Measurements from ENCODE around the gene SUGCT. TPM values are rescaled to one million over a fixed set of nuclear protein-coding genes. Genes with fewer than 3 reads are reported as not detected.

SUGCT gene
- total RNA-seq, 1 donor from 2014 or later: 12.0 TPM

DNA sequence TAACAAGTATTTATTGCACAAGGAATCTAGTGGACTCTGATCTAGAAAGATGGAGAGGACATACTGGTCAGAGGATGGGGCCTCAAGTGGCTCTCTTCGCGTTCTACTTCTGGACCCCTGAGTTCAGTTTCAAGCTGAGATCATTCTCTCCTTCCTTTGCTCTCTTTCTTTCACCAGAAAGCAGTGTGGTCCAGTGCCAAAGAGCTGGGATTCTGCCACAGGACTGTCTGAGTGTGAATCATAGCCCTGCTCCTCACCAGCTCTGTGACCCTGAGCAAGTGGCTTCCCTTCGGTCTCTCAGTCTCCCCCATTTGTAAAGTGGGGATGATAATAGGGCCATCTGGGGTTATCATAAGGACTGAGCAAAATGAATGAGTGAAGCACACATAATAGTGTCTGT, 715.2 kb downstream of the SUGCT start:
- Histone ChIP-seq H3K4me3 (ENCODE audit: low read length in 3 of 3) (no peak overlapping the region), H3K27ac (ENCODE audit: low read depth, low read length) (no peak overlapping the region), H3K9me3 (ENCODE audit: control insufficient read depth in 3 of 3, low read length in 3 of 3) (no peaks in the 10 kb centered on the region), H3K9ac (ENCODE audit: low read depth in 1 of 3, low read length in 3 of 3) (no peak overlapping the region), H3K27me3 (ENCODE audit: control insufficient read depth in 3 of 3, insufficient read depth in 3 of 3, low read length in 3 of 3) (no peaks in the 10 kb centered on the region), H3K4me1 (ENCODE audit: control insufficient read depth in 3 of 3, insufficient read depth in 3 of 3, low read length in 3 of 3) (no peaks in the 10 kb centered on the region), H3K36me3 (ENCODE audit: control insufficient read depth in 3 of 3, insufficient read depth in 3 of 3, low read length in 3 of 3) (no peaks in the 10 kb centered on the region)

GRCh38 chr7:40851001-40851400, 716.2 kb downstream of the SUGCT start:
- no peaks in the 10 kb centered on the region for H3K4me1 ChIP-seq (ENCODE audit: control insufficient read depth in 3 of 3, insufficient read depth in 3 of 3, low read length in 3 of 3)
- no peak overlapping the region for H3K9ac ChIP-seq (ENCODE audit: low read depth in 1 of 3, low read length in 3 of 3)
- no peak overlapping the region for H3K4me3 ChIP-seq (ENCODE audit: low read length in 3 of 3)
- no peak overlapping the region for H3K27ac ChIP-seq (ENCODE audit: low read depth, low read length)
- no peaks in the 10 kb centered on the region for H3K27me3 ChIP-seq (ENCODE audit: control insufficient read depth in 3 of 3, insufficient read depth in 3 of 3, low read length in 3 of 3)
- H3K36me3 ChIP-seq (ENCODE audit: control insufficient read depth in 3 of 3, insufficient read depth in 3 of 3, low read length in 3 of 3): no peaks in the 10 kb centered on the region
- H3K9me3 ChIP-seq (ENCODE audit: control insufficient read depth in 3 of 3, low read length in 3 of 3): no peaks in the 10 kb centered on the region

- Histone ChIP-seq H3K27me3 (ENCODE audit: control insufficient read depth in 3 of 3, insufficient read depth in 3 of 3, low read length in 3 of 3) (no peaks in the 10 kb centered on the region), H3K4me3 (ENCODE audit: low read length in 3 of 3) (no peak overlapping the region), H3K4me1 (ENCODE audit: control insufficient read depth in 3 of 3, insufficient read depth in 3 of 3, low read length in 3 of 3) (no peaks in the 10 kb centered on the region), H3K27ac (ENCODE audit: low read depth, low read length) (no peak overlapping the region), H3K36me3 (ENCODE audit: control insufficient read depth in 3 of 3, insufficient read depth in 3 of 3, low read length in 3 of 3) (no peaks in the 10 kb centered on the region), H3K9me3 (ENCODE audit: control insufficient read depth in 3 of 3, low read length in 3 of 3) (no peaks in the 10 kb centered on the region), H3K9ac (ENCODE audit: low read depth in 1 of 3, low read length in 3 of 3) (no peak overlapping the region)
Observed at GRCh38 chr7:40859076-40859475, 724.3 kb downstream of the SUGCT start.

- Histone ChIP-seq H3K4me3 (ENCODE audit: low read length in 3 of 3) (no peak overlapping the region), H3K27ac (ENCODE audit: low read depth, low read length) (no peak overlapping the region), H3K4me1 (ENCODE audit: control insufficient read depth in 3 of 3, insufficient read depth in 3 of 3, low read length in 3 of 3) (no peaks in the 10 kb centered on the region), H3K9ac (ENCODE audit: low read depth in 1 of 3, low read length in 3 of 3) (no peak overlapping the region), H3K9me3 (ENCODE audit: control insufficient read depth in 3 of 3, low read length in 3 of 3) (no peaks in the 10 kb centered on the region), H3K27me3 (ENCODE audit: control insufficient read depth in 3 of 3, insufficient read depth in 3 of 3, low read length in 3 of 3) (no peaks in the 10 kb centered on the region), H3K36me3 (ENCODE audit: control insufficient read depth in 3 of 3, insufficient read depth in 3 of 3, low read length in 3 of 3) (no peaks in the 10 kb centered on the region)
Observed at GRCh38 chr7:40859965-40860543, 725.2 kb downstream of the SUGCT start.

DNA sequence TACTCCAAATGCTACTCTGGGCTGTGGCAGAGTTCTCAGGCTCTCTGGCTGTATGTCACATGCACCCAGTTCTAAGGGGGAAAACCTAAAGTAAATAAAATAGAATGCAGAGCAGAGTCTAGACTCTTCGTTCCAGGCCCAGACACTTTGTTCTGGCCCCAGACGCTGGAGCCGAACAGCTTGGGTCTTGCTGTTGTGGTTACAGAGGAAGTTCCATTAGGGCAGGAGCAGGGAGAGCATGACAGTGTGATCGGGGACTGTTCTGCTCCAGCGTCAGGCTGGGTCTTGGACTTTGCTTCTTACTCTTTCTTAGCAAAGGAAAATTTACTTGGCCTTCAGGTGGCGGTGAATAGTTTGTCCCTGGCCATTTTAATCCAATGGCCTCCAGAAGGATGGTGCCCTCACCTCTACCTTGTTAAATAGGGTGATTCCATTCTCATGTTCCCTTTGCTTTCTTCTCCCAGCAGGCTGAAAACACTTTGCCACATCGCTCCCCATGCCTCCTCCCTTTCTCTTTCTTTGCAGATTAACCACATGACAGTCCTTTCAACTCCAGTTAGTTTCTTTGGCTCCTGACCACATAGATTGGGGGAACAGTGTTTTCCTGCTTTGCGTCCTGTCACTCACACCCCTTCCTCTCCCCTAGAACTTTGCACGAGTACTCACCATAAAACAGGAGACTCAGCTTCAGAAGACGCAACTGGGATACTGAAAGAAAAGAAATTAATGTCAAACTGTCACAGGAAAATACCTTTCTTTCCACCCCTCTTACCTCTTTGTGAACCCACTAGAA, 730.8 kb downstream of the SUGCT start:
- Histone ChIP-seq H3K9ac (ENCODE audit: low read depth in 1 of 3, low read length in 3 of 3) (no peak overlapping the region), H3K27ac (ENCODE audit: low read depth, low read length) (no peak overlapping the region), H3K4me3 (ENCODE audit: low read length in 3 of 3) (no peak overlapping the region), H3K36me3 (ENCODE audit: control insufficient read depth in 3 of 3, insufficient read depth in 3 of 3, low read length in 3 of 3) (no peaks in the 10 kb centered on the region), H3K4me1 (ENCODE audit: control insufficient read depth in 3 of 3, insufficient read depth in 3 of 3, low read length in 3 of 3) (no peaks in the 10 kb centered on the region), H3K9me3 (ENCODE audit: control insufficient read depth in 3 of 3, low read length in 3 of 3) (peaks cover 0 to 7% (median 6%) of the 10 kb centered on the region in 3 donors), H3K27me3 (ENCODE audit: control insufficient read depth in 3 of 3, insufficient read depth in 3 of 3, low read length in 3 of 3) (no peaks in the 10 kb centered on the region)

- Histone ChIP-seq H3K27me3 (ENCODE audit: control insufficient read depth in 3 of 3, insufficient read depth in 3 of 3, low read length in 3 of 3) (no peaks in the 10 kb centered on the region), H3K36me3 (ENCODE audit: control insufficient read depth in 3 of 3, insufficient read depth in 3 of 3, low read length in 3 of 3) (no peaks in the 10 kb centered on the region), H3K9me3 (ENCODE audit: control insufficient read depth in 3 of 3, low read length in 3 of 3) (peaks cover 0 to 7% (median 6%) of the 10 kb centered on the region in 3 donors), H3K27ac (ENCODE audit: low read depth, low read length) (no peak overlapping the region), H3K4me3 (ENCODE audit: low read length in 3 of 3) (no peak overlapping the region), H3K4me1 (ENCODE audit: control insufficient read depth in 3 of 3, insufficient read depth in 3 of 3, low read length in 3 of 3) (no peaks in the 10 kb centered on the region), H3K9ac (ENCODE audit: low read depth in 1 of 3, low read length in 3 of 3) (no peak overlapping the region)
Observed at GRCh38 chr7:40866601-40867000, 731.8 kb downstream of the SUGCT start.

DNA sequence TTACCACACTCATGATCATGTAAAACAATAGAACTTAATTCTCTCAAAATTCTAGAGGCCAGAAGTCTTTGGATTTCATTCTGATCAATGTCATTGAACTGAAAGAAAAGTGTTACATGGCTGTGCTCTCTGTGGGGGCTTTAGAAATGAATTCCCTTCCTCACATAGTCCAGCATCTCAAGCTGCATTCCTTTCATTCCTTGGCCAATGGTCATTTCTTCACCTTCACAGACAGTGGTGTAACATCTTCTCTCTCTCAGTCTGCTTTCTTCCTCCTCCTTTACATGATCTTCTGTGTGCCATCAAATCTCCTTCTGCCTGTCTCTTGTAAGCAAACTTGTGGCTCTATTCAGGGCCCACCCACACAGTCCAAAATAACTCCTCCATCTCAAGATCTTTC, 735.3 kb downstream of the SUGCT start:
- H3K9me3 ChIP-seq (ENCODE audit: control insufficient read depth in 3 of 3, low read length in 3 of 3): peaks cover 0 to 7% (median 6%) of the 10 kb centered on the region in 3 donors
- H3K27ac ChIP-seq (ENCODE audit: low read depth, low read length): no peak overlapping the region
- H3K4me3 ChIP-seq (ENCODE audit: low read length in 3 of 3): no peak overlapping the region
- H3K36me3 ChIP-seq (ENCODE audit: control insufficient read depth in 3 of 3, insufficient read depth in 3 of 3, low read length in 3 of 3): no peaks in the 10 kb centered on the region
- no peaks in the 10 kb centered on the region for H3K4me1 ChIP-seq (ENCODE audit: control insufficient read depth in 3 of 3, insufficient read depth in 3 of 3, low read length in 3 of 3)
- no peak overlapping the region for H3K9ac ChIP-seq (ENCODE audit: low read depth in 1 of 3, low read length in 3 of 3)
- no peaks in the 10 kb centered on the region for H3K27me3 ChIP-seq (ENCODE audit: control insufficient read depth in 3 of 3, insufficient read depth in 3 of 3, low read length in 3 of 3)

DNA sequence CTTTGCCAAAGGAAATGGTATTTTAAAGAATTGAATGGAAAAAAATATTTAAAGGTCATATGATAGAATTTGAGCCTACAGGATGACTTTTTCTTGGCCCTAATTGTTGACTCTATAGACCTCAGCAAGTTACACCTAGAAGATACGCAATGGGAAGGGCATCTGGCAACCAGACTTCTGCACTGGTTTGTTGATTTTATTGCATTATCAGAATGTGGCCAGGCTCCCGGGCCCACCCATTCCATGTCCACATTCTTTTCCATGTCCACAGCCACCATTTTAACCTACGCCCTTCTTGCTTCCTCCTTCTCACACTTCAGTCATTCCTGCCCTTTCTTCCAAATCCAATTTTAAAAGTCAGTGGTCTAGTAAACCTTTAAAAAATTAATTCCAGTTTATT, 738.4 kb downstream of the SUGCT start:
- H3K27me3 ChIP-seq (ENCODE audit: control insufficient read depth in 3 of 3, insufficient read depth in 3 of 3, low read length in 3 of 3): no peaks in the 10 kb centered on the region
- H3K36me3 ChIP-seq (ENCODE audit: control insufficient read depth in 3 of 3, insufficient read depth in 3 of 3, low read length in 3 of 3): no peaks in the 10 kb centered on the region
- H3K4me1 ChIP-seq (ENCODE audit: control insufficient read depth in 3 of 3, insufficient read depth in 3 of 3, low read length in 3 of 3): no peaks in the 10 kb centered on the region
- peaks cover 0 to 7% (median 6%) of the 10 kb centered on the region in 3 donors for H3K9me3 ChIP-seq (ENCODE audit: control insufficient read depth in 3 of 3, low read length in 3 of 3)
- no peak overlapping the region for H3K27ac ChIP-seq (ENCODE audit: low read depth, low read length)
- no peak overlapping the region for H3K4me3 ChIP-seq (ENCODE audit: low read length in 3 of 3)
- H3K9ac ChIP-seq (ENCODE audit: low read depth in 1 of 3, low read length in 3 of 3): no peak overlapping the region

DNA sequence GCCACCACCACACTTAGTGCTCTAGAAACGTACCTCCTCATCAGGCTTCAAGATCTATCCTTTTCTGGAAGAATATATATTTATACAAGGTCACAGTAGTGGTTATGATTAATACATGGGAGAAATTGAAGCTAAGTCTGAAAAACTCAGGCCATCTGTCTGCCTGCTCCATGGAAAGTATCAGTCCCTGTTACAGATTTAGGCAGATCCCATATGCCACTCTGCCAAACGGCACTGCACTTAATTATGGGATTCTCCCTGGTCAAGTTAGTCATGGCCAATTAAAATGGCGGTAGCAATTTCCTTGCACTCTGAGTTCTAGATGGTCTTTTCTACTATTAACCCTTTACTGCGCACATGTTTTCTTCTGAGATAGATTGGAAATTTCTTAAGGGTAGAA, 740.0 kb downstream of the SUGCT start:
- peaks cover 0 to 5% (median 0%) of the 10 kb centered on the region in 3 donors for H3K9me3 ChIP-seq (ENCODE audit: control insufficient read depth in 3 of 3, low read length in 3 of 3)
- H3K4me3 ChIP-seq (ENCODE audit: low read length in 3 of 3): no peak overlapping the region
- no peak overlapping the region for H3K27ac ChIP-seq (ENCODE audit: low read depth, low read length)
- no peak overlapping the region for H3K9ac ChIP-seq (ENCODE audit: low read depth in 1 of 3, low read length in 3 of 3)
- H3K36me3 ChIP-seq (ENCODE audit: control insufficient read depth in 3 of 3, insufficient read depth in 3 of 3, low read length in 3 of 3): no peaks in the 10 kb centered on the region
- no peaks in the 10 kb centered on the region for H3K4me1 ChIP-seq (ENCODE audit: control insufficient read depth in 3 of 3, insufficient read depth in 3 of 3, low read length in 3 of 3)
- no peaks in the 10 kb centered on the region for H3K27me3 ChIP-seq (ENCODE audit: control insufficient read depth in 3 of 3, insufficient read depth in 3 of 3, low read length in 3 of 3)

DNA sequence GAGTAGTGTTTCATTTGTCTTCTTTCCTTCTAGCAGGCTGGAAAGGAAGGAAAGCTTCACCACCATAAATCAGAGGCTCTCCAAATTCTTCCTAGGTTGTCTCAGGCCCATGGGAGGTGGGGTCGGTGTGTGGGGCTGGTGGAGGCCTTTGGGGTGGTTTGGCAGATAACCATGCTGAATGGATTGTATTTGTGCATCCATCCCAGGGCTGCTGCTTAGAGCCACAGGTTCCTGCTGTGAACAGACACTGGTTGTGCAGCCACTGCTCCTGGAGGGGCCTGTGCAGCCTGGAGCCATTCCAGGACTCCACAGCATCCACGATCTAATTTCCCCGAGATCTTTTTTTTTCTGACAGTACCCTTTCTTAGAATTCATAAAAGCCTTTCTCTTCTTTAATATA, 741.8 kb downstream of the SUGCT start:
- H3K9me3 ChIP-seq (ENCODE audit: control insufficient read depth in 3 of 3, low read length in 3 of 3): no peaks in the 10 kb centered on the region
- H3K27ac ChIP-seq (ENCODE audit: low read depth, low read length): no peak overlapping the region
- no peaks in the 10 kb centered on the region for H3K27me3 ChIP-seq (ENCODE audit: control insufficient read depth in 3 of 3, insufficient read depth in 3 of 3, low read length in 3 of 3)
- H3K4me3 ChIP-seq (ENCODE audit: low read length in 3 of 3): no peak overlapping the region
- no peaks in the 10 kb centered on the region for H3K4me1 ChIP-seq (ENCODE audit: control insufficient read depth in 3 of 3, insufficient read depth in 3 of 3, low read length in 3 of 3)
- H3K9ac ChIP-seq (ENCODE audit: low read depth in 1 of 3, low read length in 3 of 3): no peak overlapping the region
- no peaks in the 10 kb centered on the region for H3K36me3 ChIP-seq (ENCODE audit: control insufficient read depth in 3 of 3, insufficient read depth in 3 of 3, low read length in 3 of 3)
